Measurements from ENCODE around the gene CRTC1.
"Not testable (repeated sequence)": the region's sequence is repeated elsewhere in the genome, so short reads cannot be mapped to it uniquely, and the experiment has no call there.

Gene CRTC1

DNA sequence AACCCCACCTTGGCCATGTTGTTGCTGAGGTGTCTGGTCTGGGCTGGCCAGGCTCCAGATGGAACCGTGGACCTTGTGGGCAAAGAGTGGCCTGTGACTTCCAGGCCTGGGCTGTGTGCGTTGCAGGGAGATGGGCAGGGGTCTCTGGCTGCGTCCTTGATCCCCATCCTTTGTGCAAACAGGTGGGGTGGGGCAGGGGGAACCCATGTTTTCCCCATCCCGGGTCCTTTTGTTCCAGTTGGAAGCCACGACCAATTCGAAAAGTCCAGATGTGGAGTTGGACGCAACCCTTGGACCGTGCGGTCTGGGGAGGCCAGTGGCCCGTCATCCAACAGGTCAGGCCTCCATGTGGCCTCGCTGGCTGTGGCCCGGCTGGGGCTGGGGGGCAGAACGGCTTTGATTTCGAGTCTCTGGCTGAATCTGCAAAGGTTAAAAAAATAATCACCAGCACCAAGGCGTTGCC is 120.7 kb downstream of the CRTC1 start:
- no peak for DNase-seq (ENCODE audit: extremely low spot score)
- ChIA-PET POLR2A (no interaction called here), CTCF (no interaction called here)
- no peak for TF ChIP-seq SP1 (IDR thresholded peaks at IDR 0.05)
- no peak for TF ChIP-seq ARNT (IDR thresholded peaks at IDR 0.05)
- TF ChIP-seq FOXK2 (IDR thresholded peaks at IDR 0.05) = no peak
- TF ChIP-seq, protein P1, sequence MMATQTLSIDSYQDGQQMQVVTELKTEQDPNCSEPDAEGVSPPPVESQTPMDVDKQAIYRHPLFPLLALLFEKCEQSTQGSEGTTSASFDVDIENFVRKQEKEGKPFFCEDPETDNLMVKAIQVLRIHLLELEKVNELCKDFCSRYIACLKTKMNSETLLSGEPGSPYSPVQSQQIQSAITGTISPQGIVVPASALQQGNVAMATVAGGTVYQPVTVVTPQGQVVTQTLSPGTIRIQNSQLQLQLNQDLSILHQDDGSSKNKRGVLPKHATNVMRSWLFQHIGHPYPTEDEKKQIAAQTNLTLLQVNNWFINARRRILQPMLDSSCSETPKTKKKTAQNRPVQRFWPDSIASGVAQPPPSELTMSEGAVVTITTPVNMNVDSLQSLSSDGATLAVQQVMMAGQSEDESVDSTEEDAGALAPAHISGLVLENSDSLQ (IDR thresholded peaks at IDR 0.05) = no peak
- TF ChIP-seq HDGF (IDR thresholded peaks at IDR 0.05; ENCODE audit: borderline replicate concordance) = no peak
- no peak for TF ChIP-seq SUZ12 (IDR thresholded peaks at IDR 0.05)
- no peak for TF ChIP-seq ZNF384 (IDR thresholded peaks at IDR 0.05)
- TF ChIP-seq FOXM1 (IDR thresholded peaks at IDR 0.05; ENCODE audit: borderline replicate concordance) = no peak
- no peak for TF ChIP-seq FOXA1 (IDR thresholded peaks at IDR 0.05)
- TF ChIP-seq NFRKB (IDR thresholded peaks at IDR 0.05) = no peak
- no peak for TF ChIP-seq TARDBP (IDR thresholded peaks at IDR 0.05)
- TF ChIP-seq BHLHE40 (IDR thresholded peaks at IDR 0.05; ENCODE audit: borderline replicate concordance) = no peak
- TF ChIP-seq ELF4 (IDR thresholded peaks at IDR 0.05) = no peak
- TF ChIP-seq LEF1 (IDR thresholded peaks at IDR 0.05; ENCODE audit: borderline replicate concordance) = no peak
- TF ChIP-seq L3MBTL2 (conservative IDR thresholded peaks at IDR 0.05) = no peak

DNA sequence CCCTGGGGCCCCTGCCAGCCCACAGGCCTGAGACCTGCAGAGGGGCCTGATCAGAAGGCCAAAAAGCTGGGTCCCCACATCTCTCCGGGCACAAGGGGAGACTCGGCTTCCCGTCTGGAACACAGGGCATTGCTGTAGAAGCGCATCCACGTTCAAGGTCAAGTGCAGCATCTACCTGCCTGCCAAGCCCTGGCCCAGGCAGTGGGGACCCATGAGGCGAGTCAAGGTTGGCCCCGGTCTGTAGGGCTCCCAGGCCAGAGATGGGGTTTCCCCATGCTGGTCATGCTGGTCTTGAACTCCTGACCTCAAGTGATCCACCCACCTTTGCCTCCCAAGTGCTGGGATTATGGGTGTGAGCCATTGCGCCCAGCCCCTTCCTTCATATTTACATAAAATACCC is 121.2 kb downstream of the CRTC1 start:
- ChIA-PET CTCF (no interaction called here), POLR2A (no interaction called here)
- TF ChIP-seq SP1 (IDR thresholded peaks at IDR 0.05) (no peak), CTBP1 (IDR thresholded peaks at IDR 0.05; ENCODE audit: borderline replicate concordance) (no peak), L3MBTL2 (conservative IDR thresholded peaks at IDR 0.05) (no peak), FOXK2 (IDR thresholded peaks at IDR 0.05) (no peak), LEF1 (IDR thresholded peaks at IDR 0.05; ENCODE audit: borderline replicate concordance) (no peak), ARNT (IDR thresholded peaks at IDR 0.05) (no peak), SUZ12 (IDR thresholded peaks at IDR 0.05) (no peak), ZNF384 (IDR thresholded peaks at IDR 0.05) (no peak), FOXM1 (IDR thresholded peaks at IDR 0.05; ENCODE audit: borderline replicate concordance) (no peak), HDGF (IDR thresholded peaks at IDR 0.05; ENCODE audit: borderline replicate concordance) (no peak), FOXA1 (IDR thresholded peaks at IDR 0.05) (no peak), NFRKB (IDR thresholded peaks at IDR 0.05) (no peak), ELF4 (IDR thresholded peaks at IDR 0.05) (no peak), TARDBP (IDR thresholded peaks at IDR 0.05) (no peak), BHLHE40 (IDR thresholded peaks at IDR 0.05; ENCODE audit: borderline replicate concordance) (no peak)
- TF ChIP-seq, protein P1 (IDR thresholded peaks at IDR 0.05) = no peak

DNA sequence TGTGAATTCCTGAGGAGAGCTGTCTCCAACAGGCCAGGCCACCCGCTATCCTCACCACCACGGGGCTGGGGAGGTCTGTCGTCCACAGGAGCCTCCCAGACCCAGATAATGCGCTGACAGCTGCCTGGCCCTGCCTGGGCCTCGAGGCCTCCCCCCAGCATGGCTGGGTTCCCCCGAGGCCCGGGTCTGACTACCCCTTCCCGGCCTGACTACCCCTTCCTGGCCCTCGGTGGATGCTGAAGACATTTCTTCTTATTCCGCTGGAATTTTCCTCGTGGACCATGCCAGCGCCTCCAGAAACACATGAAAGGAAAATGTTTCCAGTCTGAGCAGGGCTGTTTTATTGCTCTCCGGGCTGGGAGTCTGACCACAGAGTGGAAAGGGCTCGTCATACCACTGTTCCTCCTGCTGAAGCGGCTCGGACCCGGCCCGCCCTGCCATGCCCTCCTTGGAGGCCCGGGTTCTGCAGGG is 124.4 kb downstream of the CRTC1 start:
- ChIA-PET POLR2A (no interaction called here), CTCF (no interaction called here)
- TF ChIP-seq ARNT (IDR thresholded peaks at IDR 0.05) (no peak), SUZ12 (IDR thresholded peaks at IDR 0.05) (no peak), FOXM1 (IDR thresholded peaks at IDR 0.05; ENCODE audit: borderline replicate concordance) (no peak), HDGF (IDR thresholded peaks at IDR 0.05; ENCODE audit: borderline replicate concordance) (no peak), ZNF384 (IDR thresholded peaks at IDR 0.05) (no peak), TARDBP (IDR thresholded peaks at IDR 0.05) (no peak), ELF4 (IDR thresholded peaks at IDR 0.05) (no peak), LEF1 (IDR thresholded peaks at IDR 0.05; ENCODE audit: borderline replicate concordance) (no peak)
- TF ChIP-seq, protein P1 (IDR thresholded peaks at IDR 0.05) = no peak
- DNase-seq (ENCODE audit: extremely low spot score) = no peak

More for the DNA sequence above, 121.2 kb downstream of the CRTC1 start:
- DNase-seq (ENCODE audit: extremely low spot score) = no peak

DNA sequence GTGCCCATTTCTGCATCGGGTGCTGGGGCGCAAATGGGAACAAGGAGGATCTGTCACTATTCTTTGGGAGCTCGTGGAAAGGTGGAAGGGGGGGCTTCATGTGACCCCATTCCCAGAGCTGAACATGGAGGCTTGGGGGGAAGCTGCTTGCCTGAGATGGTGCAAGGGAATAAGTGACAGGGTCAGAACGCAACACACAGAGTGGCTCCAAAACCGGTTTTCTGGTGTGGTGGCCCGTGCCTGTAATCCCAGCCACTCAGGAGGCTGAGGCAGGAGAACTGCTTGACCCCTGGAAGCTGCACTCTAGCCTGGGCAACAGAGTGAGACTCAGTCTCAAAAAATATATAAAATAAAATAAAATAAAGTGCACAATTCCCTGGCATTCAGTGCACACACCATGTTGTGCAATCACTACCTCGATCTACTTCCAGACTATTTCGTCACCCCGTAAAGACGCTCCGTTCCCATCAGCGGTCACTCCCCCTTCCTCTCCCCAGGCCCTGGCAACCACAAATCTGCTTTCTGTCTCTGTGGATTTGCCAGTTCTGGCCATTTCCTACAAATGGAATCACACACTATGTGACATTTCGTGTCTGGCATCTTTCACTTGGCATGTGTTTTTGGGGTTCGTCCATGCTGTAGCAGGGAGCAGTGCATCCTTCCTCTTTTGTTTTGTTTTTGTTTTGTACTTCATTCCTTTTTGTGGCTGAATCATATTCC is 125.8 kb downstream of the CRTC1 start:
- CTCF ChIA-PET = no interaction called here
- DNase-seq (ENCODE audit: extremely low spot score) = no peak
- POLR2A ChIA-PET = no interaction called here
- TF ChIP-seq BHLHE40 (IDR thresholded peaks at IDR 0.05; ENCODE audit: borderline replicate concordance) (no peak), SP1 (IDR thresholded peaks at IDR 0.05) (no peak), TARDBP (IDR thresholded peaks at IDR 0.05) (no peak), LEF1 (IDR thresholded peaks at IDR 0.05; ENCODE audit: borderline replicate concordance) (no peak), FOXM1 (IDR thresholded peaks at IDR 0.05; ENCODE audit: borderline replicate concordance) (no peak), FOXK2 (IDR thresholded peaks at IDR 0.05) (no peak)

DNA sequence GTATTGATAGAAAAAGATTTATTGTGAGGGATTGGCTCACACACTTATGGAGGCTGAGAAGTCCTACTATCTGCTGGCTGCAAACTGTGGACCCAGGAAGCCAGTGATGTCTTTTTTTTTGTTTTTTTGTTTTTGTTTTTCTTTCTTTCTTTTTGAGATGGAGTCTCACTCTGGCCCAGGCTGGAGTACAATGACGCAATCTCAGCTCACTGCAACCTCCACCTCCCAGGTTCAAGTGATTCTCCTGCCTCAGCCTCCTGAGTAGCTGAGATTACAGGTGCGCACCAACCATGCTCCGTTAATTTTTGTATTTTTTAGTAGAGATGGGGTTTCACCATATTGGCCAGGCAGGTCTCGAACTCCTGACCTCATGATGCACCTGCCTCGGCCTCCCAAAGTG is 128.2 kb downstream of the CRTC1 start:
- DNase-seq (ENCODE audit: extremely low spot score); CTCF ChIA-PET: not testable (repeated sequence)
- POLR2A ChIA-PET = interaction anchor here (1.0 kb wide), 1 partner anchor 20 kb away, joined by 5 read pairs; the partner anchor contains the start of gene UPF1

DNA sequence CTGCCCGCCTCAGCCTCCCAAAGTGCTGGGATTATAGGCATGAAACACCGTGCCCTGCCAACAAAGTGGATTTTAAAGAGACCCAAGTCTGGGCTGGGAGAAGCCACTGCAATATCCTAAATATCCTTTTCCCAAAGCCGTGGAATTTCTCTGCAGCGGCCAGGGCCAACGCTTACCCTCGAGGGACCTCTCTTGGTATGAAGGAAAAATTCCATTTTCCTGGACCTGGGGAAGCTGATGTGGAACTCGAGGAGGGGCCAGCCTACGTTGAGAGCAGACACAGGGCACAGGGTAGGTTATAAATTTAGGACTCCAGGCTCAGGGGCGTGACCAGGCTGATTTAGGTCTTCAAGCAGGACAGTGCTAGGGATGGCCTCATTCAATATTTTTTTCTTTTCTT is 130.6 kb downstream of the CRTC1 start:
- ChIA-PET POLR2A (no interaction called here), CTCF (interaction anchor here (0.6 kb wide), 1 partner anchor 47 kb away, joined by 3 read pairs; no protein-coding TSS in a partner anchor)
- DNase-seq (ENCODE audit: extremely low spot score) = no peak
- TF ChIP-seq L3MBTL2 (conservative IDR thresholded peaks at IDR 0.05) (no peak), ZNF384 (IDR thresholded peaks at IDR 0.05) (no peak), BHLHE40 (IDR thresholded peaks at IDR 0.05; ENCODE audit: borderline replicate concordance) (no peak), LEF1 (IDR thresholded peaks at IDR 0.05; ENCODE audit: borderline replicate concordance) (no peak), HDGF (IDR thresholded peaks at IDR 0.05; ENCODE audit: borderline replicate concordance) (no peak), CTBP1 (IDR thresholded peaks at IDR 0.05; ENCODE audit: borderline replicate concordance) (no peak), FOXA1 (IDR thresholded peaks at IDR 0.05) (no peak), ARNT (IDR thresholded peaks at IDR 0.05) (no peak), SP1 (IDR thresholded peaks at IDR 0.05) (no peak), FOXM1 (IDR thresholded peaks at IDR 0.05; ENCODE audit: borderline replicate concordance) (no peak), SUZ12 (IDR thresholded peaks at IDR 0.05) (no peak), ELF4 (IDR thresholded peaks at IDR 0.05) (no peak), FOXK2 (IDR thresholded peaks at IDR 0.05) (no peak), TARDBP (IDR thresholded peaks at IDR 0.05) (no peak)
- TF ChIP-seq, protein P1 (IDR thresholded peaks at IDR 0.05) = no peak
